C1 segment of cervical spinal cord (tissue), 14 donors: ENCODE results near the gene C1QL1.
"Not testable (repeated sequence)": the region's sequence is repeated elsewhere in the genome, so short reads cannot be mapped to it uniquely, and the experiment has no call there.

ENCODE experiments used
- DNase-seq, 14 donors: peaks; one replicate each; lab custom pipeline; 2025; lab: John Stamatoyannopoulos, UW

Gene C1QL1

GRCh38 chr17:44965481-44966234 lies 2.4 kb downstream of the C1QL1 start:
- no peak for DNase-seq

- DNase-seq: no peak
These were observed 6.2 kb downstream of the C1QL1 start for GRCh38 chr17:44961921-44962350.

- DNase-seq: no peak
These were observed 7.4 kb downstream of the C1QL1 start for GRCh38 chr17:44960691-44961090.

- no peak for DNase-seq
These were observed 8.1 kb downstream of the C1QL1 start for GRCh38 chr17:44959821-44960531.

- peak in 2 of 14 donors; percentile 16 to 33 for DNase-seq
These were observed 10.8 kb downstream of the C1QL1 start for GRCh38 chr17:44956998-44957981.

- no peak for DNase-seq
These were observed 12.3 kb downstream of the C1QL1 start for GRCh38 chr17:44955674-44956425.

- no peak for DNase-seq
These were observed 15.1 kb downstream of the C1QL1 start for GRCh38 chr17:44952946-44953475.

GRCh38 chr17:44948315-44948795 lies 19.7 kb downstream of the C1QL1 start:
- no peak for DNase-seq

- DNase-seq: peak in 13 of 14 donors; percentile 9 to 83 (median 72)
These were observed 20.4 kb downstream of the C1QL1 start, which contains the start of gene KIF18B for GRCh38 chr17:44947461-44948314. Gene KIF18B, minus strand, starts transcription at chr17:44947773. Its CDS starts 11,429 bp downstream, at chr17:44936344.

GRCh38 chr17:44945652-44946051 lies 22.5 kb downstream of the C1QL1 start:
- not testable (repeated sequence) for DNase-seq

- no peak for DNase-seq
These were observed 25.6 kb downstream of the C1QL1 start for GRCh38 chr17:44942456-44942855.

GRCh38 chr17:44941712-44942331 lies 26.3 kb downstream of the C1QL1 start:
- DNase-seq: no peak

GRCh38 chr17:44940768-44941167 lies 27.3 kb downstream of the C1QL1 start:
- DNase-seq: no peak

- DNase-seq: no peak
These were observed 27.8 kb downstream of the C1QL1 start for GRCh38 chr17:44940317-44940716.

- DNase-seq: no peak
These were observed 33.0 kb downstream of the C1QL1 start for GRCh38 chr17:44935116-44935515.

- DNase-seq: no peak
These were observed 33.4 kb downstream of the C1QL1 start for GRCh38 chr17:44934745-44935105.

GRCh38 chr17:44933824-44934744 lies 34.0 kb downstream of the C1QL1 start:
- no peak for DNase-seq

GRCh38 chr17:44932787-44933097 lies 35.4 kb downstream of the C1QL1 start:
- DNase-seq: no peak
